CD4-positive, alpha-beta T cell treated with Interferon alpha-2 for 1 hour (primary cell): ENCODE results near the gene MTHFD1L.

Source experiments
- DNase-seq, 2 donors: peaks; one replicate each; pipeline ENCODE4 v3.0.0-alpha.2; 2020 to 2022

Gene MTHFD1L

DNA sequence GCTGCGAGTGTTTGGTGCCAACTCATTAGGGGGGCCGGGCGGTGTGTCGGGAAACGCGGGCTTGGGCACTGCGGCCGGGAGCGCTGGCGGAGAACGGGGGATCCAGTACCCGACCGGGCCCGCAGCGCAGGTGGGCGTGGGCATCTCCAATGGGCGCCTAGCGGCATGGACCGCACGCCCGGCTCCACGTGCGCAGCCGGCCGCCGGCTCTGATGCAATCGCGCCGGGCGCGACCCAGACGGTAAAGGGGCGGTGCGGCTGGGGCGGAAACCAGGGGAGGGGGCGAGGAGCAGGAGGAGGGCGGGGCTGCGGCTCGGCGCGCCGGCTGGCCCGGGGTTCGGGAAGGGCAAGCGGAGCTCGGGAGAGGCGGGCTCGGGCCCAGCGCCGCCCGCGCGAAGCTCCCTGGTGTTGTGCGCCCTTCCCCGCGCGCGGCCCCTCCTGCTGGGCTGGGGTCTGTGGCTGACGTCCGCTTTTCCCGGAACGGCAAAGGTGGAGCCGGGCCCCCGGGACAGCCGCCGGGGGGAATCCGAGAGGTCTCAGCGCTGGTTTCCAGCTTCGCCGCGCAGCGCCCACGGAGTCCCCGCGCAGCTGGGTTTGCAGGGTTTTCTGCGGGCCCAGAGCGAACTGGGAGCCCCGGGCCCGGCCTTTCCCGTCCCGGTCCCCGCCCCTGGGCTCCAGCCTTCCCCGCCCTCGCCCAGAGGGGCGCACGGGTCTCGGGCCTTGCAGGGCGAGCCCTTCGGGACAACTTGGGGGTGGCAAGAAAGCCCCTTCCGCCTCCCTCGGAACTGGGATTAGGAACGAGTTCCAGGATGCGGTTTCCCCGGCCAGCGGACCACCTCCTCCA is 867 bp downstream of the MTHFD1L start:
- peak; percentile 66 to 78 for DNase-seq

DNA sequence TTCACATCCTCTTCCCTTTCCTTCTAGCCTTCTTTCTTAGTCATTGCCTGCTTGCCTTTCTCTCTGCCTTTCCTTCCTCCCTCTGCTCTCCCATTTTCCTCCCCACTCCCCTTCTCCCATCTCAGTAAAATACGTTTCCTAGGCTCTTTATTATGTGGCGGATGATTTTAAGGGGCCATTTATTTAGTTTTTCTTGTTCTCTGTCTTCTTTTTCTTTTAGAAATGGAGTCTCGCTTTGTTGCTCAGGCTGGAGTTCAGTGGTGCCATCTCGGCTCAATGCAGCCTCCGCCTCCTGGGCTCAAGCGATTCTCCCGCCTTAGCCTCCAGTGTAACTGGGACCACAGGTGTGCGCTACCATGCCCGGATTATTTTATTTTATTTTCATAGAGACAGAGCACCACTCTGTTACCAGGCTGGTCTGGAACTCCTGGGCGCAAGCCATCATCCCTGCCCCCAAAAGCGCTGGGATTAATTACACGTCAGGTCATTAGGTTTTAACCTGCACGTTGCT is 1.5 kb downstream of the MTHFD1L start:
- DNase-seq, result no peak

GRCh38 chr6:150868759-150869158 is 3.3 kb downstream of the MTHFD1L start:
- no peak for DNase-seq

- no peak for DNase-seq
Measured at GRCh38 chr6:150874179-150874578, 8.7 kb downstream of the MTHFD1L start.

- DNase-seq, result no peak
Measured at GRCh38 chr6:150875841-150876240, 10.3 kb downstream of the MTHFD1L start.

DNA sequence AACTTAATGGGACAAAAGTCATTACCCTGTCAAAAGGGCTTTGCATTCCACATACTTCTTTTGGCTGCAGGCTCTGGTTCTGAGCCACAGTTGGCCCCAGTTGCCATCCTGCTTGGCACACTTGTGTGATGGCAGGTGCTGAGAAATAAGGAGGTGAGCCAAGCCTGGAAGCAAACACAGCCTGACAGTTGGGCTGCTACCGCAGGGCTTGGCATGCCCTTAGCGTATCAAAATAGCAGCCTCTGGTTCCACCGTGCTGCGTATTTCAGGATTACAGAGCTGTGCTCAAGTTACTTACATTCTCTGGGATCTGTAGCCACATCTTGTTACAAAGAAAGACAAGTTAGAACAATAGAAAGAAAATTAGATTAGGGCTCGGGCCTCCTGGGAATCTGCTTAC is 11.1 kb downstream of the MTHFD1L start:
- no peak for DNase-seq

GRCh38 chr6:150877928-150878327 is 12.4 kb downstream of the MTHFD1L start:
- DNase-seq, result no peak

GRCh38 chr6:150878347-150879213 is 13.1 kb downstream of the MTHFD1L start:
- DNase-seq, result no peak

- no peak for DNase-seq
Measured at GRCh38 chr6:150880336-150880735, 14.8 kb downstream of the MTHFD1L start.

GRCh38 chr6:150881911-150882481 is 16.5 kb downstream of the MTHFD1L start:
- DNase-seq, result no peak

GRCh38 chr6:150883521-150883920 is 18.0 kb downstream of the MTHFD1L start:
- DNase-seq, result no peak

DNA sequence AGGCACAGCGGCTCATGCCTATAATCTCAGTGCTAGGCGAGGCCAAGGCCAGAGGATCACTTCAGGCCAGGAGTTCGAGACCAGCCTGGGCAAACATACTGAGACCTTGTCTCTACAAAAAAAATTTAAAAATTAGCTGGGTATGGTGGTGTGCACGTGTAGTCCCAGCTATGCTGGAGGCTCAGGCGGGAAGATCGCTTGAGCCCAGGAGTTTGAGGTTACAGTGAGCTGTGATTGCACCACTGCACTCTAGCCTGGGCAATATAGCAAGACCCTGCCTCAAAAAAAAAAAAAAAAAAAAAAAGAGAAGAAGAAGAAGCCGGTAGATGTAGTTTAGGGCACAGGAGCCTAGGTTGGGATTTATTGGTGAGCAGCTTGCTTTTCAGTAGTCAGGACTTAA is 20.7 kb downstream of the MTHFD1L start:
- no peak for DNase-seq

GRCh38 chr6:150887978-150888563 is 22.6 kb downstream of the MTHFD1L start:
- no peak for DNase-seq

DNA sequence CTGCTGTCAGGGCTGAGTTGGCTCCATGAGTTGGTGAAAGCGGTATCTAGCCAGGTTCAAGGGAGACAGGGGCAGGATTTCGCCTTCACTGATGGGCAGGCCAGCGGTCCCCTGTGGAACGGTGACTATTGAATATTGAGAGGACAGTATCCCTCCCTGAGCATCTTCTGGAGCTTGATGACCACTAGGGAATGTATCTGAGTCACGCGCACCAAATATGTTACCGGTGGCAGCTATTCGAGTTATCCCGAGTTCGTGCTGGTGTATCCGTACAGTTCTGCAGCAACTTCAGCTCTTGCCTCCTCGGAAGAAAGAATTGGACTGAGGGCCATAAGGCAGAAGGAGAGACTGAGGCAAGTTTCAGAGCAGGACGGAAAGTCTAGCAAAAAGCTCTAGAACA is 24.8 kb downstream of the MTHFD1L start:
- no peak for DNase-seq

GRCh38 chr6:150891888-150892485 is 26.5 kb downstream of the MTHFD1L start:
- DNase-seq, result peak; percentile 43 to 65

GRCh38 chr6:150894191-150894744 is 28.8 kb downstream of the MTHFD1L start:
- DNase-seq, result no peak

DNA sequence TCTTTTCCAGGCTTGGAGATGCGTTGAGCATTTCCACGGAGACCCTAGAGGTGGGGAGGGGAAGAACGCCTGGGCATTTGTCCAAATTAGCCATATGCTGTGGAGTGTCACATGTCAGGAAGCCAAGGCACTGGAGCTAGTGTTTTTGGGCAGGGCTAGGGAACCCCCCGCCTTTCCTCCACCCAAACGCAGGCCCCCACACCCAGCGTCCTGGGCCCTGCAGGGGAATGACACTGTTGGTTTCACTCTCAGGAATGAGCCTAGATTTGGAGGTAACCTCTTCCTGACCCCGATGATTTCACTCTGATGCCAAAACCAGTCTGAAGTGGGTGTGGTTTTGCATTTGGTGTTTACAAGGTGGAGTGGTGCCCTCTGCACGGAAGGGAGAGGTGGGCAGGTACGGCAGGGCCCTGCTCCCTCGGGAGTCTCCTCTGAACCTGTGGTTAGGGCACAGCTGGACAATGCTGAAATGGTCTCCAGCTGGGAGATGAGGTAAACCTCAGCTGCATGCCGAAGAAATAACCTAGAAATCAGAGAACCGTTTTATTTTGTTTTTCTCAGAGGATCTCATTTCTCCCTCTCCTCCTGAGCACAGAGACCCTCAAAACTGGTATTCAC is 29.5 kb downstream of the MTHFD1L start:
- DNase-seq, result peak in 1 of 2 donors; percentile 34

- no peak for DNase-seq
Measured at GRCh38 chr6:150895928-150896632, 30.6 kb downstream of the MTHFD1L start.

DNA sequence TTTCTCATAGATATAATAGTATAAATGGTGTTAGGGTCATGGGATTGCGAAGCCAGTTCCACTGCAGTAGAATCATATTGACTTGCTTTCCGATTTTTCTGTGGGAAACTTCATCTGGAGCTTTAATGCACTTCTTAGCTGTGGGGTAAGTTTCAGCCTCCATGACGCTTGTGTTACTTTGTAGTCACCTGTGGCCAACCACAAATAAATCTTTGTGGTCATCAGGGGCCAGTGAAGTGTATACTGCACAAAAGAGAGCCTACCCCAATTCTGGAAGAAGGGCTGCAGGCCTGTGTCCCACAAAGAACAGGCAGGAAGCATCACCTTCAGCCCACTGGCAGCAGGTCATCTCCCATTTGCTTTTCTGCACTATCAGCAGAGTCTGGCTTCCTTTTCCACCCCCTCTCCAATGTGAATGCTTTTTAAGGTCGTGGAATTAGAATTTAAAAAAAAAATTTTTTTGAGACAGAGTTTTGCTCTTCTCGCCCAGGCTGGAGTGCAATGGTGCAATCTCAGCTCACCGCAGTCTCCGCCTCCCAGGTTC is 32.0 kb downstream of the MTHFD1L start:
- no peak for DNase-seq

DNA sequence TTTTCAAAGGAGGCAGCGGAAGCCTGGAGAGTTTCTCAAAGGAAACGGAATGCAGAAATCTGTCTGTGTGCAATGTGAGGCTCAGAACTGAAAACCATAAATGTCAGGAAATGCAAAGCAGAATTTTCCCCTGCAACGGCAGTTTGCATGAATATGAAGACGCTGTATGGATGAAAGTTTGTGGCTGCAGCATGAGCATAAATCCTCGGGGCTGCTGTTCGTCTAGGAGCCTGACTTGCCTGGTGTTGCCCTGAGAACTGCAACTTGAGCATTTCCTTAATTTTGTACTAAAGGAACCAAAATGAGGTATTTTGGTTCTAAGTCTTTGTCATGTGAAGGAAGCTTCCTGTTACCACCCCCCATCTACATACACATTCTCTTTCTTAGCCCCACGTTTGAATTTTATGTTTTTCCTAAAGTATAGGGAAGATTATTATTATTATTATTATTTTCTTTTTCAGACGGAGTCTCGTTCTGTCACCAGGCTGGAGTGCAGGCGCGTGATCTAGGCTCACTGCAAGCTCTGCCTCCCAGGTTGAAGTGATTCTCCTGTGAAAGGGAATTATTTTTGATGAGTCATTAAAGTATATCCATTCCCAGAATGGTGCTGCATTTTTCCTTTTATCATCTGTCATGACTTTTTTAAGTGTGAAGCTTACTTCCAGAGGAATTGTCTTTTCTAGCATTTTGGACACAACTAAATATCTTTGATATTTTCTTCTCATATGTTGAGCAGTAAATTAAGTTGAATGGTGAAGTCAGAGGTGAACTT is 33.1 kb downstream of the MTHFD1L start:
- no peak for DNase-seq
